A549 (cell line): ENCODE measurements around the gene MOBP.

Experiments used
- EP300 ChIP-seq, 2 experiments: fragments of >200 bp; sonication (Bioruptor Twin); formaldehyde crosslinking; IDR thresholded peaks; 2 replicates in 1 of 2; 3 replicates in 1 of 2; pipeline ENCODE4 v1.6.1; 2016 to 2017
- ZC3H11A ChIP-seq: fragments of 450-650 bp; IDR thresholded peaks from 2 replicates; pipeline ENCODE4 v1.6.1; 2014; ENCODE audit warnings: antibody characterized with exemption, mild to moderate bottlenecking
- TF ChIP-seq, protein P1 (sequence below): fragments of >200 bp; sonication (Bioruptor Twin); formaldehyde crosslinking; IDR thresholded peaks from 3 replicates; pipeline ENCODE4 v1.5.1; 2016
- TF ChIP-seq, protein P2 (sequence below): fragments of 200-600 bp; sonication (generic); IDR thresholded peaks from 2 replicates; pipeline ENCODE4 v1.6.1; 2016; ENCODE audit warnings: antibody characterized with exemption, mild to moderate bottlenecking, moderate library complexity

DNA sequence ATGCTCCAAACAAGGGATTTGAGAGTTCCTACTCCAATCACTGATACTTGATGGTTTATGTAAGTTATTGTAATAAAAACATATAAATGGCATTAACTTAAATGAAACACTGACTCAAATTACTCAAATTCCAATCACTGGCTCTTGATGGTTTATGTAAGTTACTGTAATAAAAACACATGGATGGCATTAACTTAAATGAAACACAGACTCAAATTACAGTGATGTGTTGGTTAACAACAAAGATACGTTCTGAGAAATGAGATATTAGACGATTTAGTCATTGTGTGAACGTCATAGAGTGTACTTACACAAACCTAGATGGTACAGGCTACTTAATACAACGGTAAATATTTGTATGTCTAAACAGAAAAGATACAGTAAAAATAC is 6.6 kb downstream of the MOBP start:
- TF ChIP-seq EP300 (IDR thresholded peaks at IDR 0.05) (no peak), ZC3H11A (no peak)
- TF ChIP-seq, protein P1, sequence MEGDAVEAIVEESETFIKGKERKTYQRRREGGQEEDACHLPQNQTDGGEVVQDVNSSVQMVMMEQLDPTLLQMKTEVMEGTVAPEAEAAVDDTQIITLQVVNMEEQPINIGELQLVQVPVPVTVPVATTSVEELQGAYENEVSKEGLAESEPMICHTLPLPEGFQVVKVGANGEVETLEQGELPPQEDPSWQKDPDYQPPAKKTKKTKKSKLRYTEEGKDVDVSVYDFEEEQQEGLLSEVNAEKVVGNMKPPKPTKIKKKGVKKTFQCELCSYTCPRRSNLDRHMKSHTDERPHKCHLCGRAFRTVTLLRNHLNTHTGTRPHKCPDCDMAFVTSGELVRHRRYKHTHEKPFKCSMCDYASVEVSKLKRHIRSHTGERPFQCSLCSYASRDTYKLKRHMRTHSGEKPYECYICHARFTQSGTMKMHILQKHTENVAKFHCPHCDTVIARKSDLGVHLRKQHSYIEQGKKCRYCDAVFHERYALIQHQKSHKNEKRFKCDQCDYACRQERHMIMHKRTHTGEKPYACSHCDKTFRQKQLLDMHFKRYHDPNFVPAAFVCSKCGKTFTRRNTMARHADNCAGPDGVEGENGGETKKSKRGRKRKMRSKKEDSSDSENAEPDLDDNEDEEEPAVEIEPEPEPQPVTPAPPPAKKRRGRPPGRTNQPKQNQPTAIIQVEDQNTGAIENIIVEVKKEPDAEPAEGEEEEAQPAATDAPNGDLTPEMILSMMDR: no peak
- TF ChIP-seq, protein P2, sequence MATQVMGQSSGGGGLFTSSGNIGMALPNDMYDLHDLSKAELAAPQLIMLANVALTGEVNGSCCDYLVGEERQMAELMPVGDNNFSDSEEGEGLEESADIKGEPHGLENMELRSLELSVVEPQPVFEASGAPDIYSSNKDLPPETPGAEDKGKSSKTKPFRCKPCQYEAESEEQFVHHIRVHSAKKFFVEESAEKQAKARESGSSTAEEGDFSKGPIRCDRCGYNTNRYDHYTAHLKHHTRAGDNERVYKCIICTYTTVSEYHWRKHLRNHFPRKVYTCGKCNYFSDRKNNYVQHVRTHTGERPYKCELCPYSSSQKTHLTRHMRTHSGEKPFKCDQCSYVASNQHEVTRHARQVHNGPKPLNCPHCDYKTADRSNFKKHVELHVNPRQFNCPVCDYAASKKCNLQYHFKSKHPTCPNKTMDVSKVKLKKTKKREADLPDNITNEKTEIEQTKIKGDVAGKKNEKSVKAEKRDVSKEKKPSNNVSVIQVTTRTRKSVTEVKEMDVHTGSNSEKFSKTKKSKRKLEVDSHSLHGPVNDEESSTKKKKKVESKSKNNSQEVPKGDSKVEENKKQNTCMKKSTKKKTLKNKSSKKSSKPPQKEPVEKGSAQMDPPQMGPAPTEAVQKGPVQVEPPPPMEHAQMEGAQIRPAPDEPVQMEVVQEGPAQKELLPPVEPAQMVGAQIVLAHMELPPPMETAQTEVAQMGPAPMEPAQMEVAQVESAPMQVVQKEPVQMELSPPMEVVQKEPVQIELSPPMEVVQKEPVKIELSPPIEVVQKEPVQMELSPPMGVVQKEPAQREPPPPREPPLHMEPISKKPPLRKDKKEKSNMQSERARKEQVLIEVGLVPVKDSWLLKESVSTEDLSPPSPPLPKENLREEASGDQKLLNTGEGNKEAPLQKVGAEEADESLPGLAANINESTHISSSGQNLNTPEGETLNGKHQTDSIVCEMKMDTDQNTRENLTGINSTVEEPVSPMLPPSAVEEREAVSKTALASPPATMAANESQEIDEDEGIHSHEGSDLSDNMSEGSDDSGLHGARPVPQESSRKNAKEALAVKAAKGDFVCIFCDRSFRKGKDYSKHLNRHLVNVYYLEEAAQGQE: no peak
